CD4-positive, alpha-beta T cell treated with Interleukin-4 for 1 hour (primary cell): ENCODE measurements around the gene KRTAP16-1.
A peak's percentile ranks its signal among the peaks of the same experiment; 100 is the strongest.
"Not testable (repeated sequence)": the region's sequence is repeated elsewhere in the genome, so short reads cannot be mapped to it uniquely, and the experiment has no call there.

Experiments
- DNase-seq, 2 donors: peaks; one replicate each; pipeline ENCODE4 v3.0.0-alpha.2; 2020 to 2022

The KRTAP16-1 gene, protein sequence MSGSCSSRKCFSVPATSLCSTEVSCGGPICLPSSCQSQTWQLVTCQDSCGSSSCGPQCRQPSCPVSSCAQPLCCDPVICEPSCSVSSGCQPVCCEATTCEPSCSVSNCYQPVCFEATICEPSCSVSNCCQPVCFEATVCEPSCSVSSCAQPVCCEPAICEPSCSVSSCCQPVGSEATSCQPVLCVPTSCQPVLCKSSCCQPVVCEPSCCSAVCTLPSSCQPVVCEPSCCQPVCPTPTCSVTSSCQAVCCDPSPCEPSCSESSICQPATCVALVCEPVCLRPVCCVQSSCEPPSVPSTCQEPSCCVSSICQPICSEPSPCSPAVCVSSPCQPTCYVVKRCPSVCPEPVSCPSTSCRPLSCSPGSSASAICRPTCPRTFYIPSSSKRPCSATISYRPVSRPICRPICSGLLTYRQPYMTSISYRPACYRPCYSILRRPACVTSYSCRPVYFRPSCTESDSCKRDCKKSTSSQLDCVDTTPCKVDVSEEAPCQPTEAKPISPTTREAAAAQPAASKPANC

DNA sequence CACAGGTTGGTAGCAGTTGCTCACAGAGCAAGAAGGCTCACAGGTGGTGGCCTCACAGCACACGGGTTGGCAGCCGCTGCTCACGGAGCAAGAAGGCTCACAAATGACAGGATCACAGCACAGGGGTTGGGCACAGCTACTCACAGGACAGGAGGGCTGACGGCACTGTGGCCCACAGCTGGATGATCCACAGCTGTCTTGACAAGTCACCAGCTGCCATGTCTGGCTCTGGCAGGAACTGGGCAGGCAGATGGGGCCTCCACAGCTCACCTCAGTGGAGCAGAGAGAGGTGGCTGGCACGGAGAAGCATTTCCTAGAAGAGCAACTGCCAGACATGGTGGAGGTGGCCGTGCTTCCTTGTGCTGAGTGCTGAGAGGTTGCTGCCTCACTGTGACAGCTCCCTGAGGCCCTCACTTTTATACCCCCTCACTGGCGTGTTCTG is at the start of gene KRTAP16-1:
KRTAP16-1 (minus strand) TSS at position 392 of the 442 bp plus-strand sequence; CDS start at position 336, 56 bp downstream.
- peak; percentile 58 to 59 for DNase-seq

GRCh38 chr17:41354536-41354935 is 45.4 kb upstream of the KRTAP16-1 start:
- DNase-seq, result no peak

DNA sequence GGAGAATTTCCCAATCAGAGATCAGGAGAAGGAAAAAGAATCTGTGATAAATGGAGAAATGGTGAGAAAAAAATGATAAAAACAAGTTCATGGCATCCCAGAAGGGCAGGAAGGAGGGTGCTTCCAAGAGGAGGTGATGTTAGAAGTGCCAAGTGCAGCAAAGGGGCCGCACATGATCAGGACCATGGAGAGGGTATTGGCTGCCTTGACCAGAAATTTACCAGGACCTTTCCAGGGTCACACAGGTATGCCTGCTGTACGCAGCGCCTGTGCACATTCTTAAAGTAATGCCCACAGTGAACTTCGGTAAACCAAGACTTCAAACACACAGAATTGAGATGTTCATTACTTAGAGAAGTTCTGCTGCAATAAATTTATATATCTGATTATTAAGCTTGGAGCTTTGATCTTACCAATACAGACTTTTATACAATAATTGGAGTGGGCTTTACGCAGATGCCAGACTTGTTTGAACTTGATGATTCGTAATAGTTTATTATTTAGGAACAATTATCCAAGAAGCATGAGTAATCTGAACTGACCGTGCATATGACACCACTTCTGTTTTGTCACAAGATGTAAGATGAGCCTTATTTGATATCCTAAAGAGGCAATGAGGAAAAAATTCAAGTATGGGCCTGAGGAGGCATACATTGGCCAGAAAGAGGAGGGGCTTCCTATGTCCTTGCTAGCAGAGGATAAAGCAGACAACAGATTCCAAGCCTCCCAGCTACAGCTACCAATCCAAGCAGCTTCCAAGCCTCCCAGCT is 43.7 kb upstream of the KRTAP16-1 start:
- DNase-seq, result no peak

DNA sequence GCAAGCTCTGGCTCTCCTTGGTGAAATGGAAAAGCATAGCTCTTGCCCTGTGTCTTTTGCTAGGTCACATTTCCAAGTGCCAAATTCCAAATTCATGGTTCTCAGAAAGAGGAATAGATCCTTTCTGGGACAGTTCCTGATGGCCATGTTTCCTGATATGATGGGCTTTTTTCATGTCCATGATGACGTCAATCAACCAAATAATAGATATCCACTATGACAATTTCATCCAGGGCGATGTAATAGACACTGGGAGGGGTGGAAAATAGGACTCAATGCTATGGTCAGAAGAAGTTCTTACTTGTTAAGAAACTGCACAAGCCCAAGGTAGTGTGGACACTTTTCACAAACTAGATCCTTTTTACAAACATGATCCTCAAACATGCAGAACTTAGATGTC is 42.1 kb upstream of the KRTAP16-1 start:
- no peak for DNase-seq

DNA sequence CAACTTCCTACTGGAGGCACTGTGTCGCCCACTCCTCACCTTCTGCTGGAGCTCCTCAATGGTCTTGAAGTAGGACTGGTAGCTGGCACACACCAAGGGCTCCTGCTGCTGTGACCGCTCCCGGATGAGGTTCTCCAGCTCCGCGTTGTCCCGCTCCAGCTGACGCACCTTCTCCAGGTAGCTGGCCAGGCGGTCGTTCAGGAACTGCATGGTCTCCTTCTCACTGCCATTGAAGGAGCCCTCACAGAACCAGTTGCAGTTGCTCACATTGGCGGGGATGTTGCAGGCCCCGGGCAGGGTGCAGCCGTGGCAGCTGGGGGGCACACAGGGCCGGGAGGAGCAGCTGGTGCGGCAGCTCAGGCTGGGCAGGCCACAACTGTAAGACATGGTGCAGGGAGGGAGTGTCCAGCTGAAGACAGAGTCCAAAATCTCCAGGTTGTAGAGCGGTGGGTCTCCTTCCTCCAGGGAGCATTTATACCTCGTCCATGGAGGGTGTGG is 41.3 kb upstream of the KRTAP16-1 start, which contains the start of gene KRT33A:
KRT33A (minus strand) TSS at position 448 of the 498 bp plus-strand sequence; CDS start at position 387, 61 bp downstream.
- DNase-seq, result not testable (repeated sequence)

- DNase-seq, result no peak
Observed at GRCh38 chr17:41347869-41348760, 39.0 kb upstream of the KRTAP16-1 start.

DNA sequence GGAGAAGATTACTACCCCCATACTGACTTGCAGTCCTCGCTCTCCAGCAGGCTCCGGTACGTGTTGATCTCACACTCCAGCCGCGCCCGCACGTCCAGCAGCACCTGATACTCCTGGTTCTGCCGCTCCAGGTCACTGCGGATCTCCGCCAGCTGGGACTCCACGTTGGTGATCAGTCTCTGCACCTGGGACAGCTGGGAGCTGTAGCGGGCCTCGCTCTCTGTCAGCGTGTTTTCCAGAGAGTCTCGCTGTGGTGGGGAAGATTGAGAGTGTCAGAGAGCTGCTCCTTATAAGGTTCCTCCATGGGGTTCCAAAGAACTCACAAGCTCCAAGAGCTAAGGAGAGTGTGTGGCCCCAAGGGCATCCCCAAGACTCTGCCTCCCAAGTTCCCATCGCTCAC is 37.3 kb upstream of the KRTAP16-1 start:
- DNase-seq, result not testable (repeated sequence)

DNA sequence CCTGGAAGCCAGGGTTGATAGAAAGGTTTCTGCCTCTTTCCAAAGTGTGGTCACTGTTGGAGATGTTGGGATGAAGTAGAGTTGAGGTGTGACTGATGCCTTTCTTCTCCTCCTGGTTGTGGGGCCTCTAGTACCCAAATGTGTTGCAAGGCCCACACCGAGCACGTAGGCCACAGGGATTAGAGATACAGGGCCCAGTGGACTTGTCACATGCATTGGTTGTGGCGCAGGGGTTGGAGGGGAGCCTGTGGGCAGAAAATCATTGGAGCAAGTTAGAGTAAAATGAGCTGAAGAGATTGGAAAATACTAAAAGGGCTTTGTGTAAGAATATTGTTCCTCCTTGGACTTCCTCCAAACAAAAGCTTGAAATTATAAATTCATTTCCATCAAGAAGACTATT is 36.9 kb upstream of the KRTAP16-1 start:
- DNase-seq, result no peak

DNA sequence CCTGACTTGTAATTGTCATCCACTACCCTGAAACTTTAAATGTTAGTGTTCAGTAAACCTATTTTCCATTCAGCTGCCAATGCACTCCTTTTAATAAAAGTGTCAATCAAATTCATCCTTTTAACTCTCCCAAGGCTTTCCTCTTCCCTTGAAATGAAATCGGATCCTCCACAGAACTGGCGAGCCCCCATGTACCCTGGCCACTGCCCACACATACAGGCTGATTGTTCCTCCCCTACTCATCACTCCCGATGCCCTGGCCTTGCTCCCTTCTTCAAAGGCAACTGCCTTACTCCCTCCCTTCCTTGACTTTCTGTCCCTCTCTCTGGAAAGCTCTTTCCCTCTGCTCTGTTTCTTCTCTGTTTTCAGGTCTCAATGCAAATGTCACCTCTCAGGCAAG is 33.9 kb upstream of the KRTAP16-1 start:
- DNase-seq, result no peak

- DNase-seq, result peak; percentile 47 to 71
Observed at GRCh38 chr17:41340934-41341861, 32.1 kb upstream of the KRTAP16-1 start.

DNA sequence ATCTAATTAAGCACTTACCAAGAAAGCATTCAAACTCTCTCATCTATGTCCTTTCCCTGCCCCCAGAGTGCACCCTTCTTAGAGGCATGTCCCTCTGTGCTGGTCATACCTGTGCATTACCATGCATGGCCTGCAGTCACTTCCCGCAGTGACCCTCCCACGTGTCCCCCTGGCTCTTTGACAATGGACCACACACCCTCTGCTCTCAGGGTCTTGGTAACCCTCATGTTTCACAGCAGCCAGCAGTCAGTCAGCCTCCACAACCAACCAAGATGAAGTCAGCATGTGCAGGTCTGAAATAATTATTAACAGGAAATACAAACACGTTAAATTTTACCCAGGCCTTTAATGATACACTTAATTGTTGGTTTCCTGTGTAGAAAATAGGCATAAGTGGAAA is 31.4 kb upstream of the KRTAP16-1 start:
- peak in 1 of 2 donors; percentile 8 for DNase-seq

- DNase-seq, result no peak
Observed at GRCh38 chr17:41339571-41340172, 30.6 kb upstream of the KRTAP16-1 start.

DNA sequence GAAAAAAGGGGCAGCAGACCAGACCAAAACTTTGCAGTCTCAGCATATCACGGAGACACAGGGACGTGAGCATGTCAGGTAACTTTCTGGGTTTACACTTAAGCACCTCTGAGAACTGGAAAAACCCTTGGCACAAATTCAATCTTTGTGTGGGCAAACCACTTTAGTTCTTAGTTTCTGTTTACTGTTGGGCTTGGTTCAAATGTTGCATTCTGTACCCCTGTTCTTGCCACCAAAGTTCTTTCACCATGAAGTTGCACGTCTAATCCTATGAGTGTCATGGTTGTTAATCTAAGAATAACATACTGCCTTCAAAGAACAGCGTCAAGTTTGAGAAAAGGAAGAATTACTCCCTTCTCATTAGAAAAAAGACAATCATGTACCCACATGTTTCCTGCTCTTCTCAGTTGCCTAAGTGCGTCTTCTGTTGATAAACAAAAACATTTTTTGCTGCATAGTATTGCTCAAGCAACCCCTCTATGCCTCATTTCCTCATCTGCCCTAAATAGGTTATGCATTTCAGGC is 29.9 kb upstream of the KRTAP16-1 start:
- peak; percentile 52 to 87 for DNase-seq

GRCh38 chr17:41335747-41336146 is 26.6 kb upstream of the KRTAP16-1 start:
- no peak for DNase-seq

DNA sequence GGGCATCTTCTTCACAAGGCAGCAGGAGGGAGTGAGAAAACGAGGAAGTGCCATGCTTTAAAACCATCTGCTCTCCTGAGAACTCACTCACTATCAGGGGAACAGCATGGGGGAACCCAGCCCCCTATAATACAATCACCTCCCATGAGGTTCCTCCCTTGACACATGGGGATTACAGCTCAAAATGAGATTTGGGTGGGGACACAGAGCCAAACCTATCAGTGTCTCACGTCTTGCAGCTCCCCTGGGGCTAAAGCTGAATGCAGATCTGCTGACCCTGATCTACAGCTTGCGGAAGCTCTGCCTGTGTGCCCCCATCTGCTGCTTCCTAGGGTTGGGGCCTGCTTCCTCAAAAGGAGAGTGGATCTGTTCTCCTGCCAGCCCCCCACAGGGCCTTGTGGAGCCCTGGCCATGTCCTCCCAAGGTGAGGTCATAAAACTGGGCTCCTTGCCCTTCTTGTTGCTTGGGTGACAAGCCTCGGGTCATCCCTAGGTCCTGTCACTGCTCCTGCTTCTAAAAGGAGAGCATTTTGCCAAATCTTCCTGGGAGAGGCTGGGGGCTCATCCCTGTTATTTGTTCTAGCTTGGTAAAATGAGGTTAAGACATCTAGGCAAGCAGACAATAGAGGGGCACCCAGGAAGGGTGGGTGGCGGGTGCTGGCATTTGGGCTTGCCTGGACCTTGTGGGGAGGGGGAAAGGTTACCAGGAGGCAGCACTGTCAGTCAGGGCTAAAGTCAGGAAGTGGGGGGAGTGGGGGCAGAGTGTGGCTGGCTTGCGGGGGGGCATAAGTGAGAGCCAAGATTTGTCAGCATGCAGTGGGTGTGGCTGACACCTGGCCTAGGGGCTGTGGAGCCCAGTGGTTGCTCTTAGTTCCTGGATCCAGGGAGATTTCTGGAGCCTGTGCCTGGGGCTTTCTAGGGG is 25.5 kb upstream of the KRTAP16-1 start:
- peak in 1 of 2 donors; percentile 24 for DNase-seq

- no peak for DNase-seq
Observed at GRCh38 chr17:41333836-41334235, 24.7 kb upstream of the KRTAP16-1 start.

DNA sequence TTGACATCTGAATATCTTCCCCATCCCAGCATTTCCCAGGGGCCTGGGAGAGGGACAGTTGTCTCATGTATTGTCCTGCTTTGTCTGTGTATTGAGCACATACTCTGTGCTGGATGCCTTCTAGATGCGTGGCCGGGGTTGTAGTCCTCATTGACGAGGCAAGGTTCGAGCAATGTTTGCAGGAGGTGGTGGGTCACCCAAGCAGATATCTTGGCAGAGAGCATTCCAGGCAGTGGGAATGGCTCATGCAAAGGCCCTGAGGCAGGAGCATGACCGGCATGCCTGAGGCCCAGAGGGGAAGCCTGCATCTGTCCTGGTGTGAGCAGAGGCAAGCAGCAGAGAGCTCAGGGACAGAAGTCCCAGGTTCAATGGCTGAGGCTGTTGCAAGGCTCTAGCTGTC is 24.0 kb upstream of the KRTAP16-1 start:
- DNase-seq, result no peak

DNA sequence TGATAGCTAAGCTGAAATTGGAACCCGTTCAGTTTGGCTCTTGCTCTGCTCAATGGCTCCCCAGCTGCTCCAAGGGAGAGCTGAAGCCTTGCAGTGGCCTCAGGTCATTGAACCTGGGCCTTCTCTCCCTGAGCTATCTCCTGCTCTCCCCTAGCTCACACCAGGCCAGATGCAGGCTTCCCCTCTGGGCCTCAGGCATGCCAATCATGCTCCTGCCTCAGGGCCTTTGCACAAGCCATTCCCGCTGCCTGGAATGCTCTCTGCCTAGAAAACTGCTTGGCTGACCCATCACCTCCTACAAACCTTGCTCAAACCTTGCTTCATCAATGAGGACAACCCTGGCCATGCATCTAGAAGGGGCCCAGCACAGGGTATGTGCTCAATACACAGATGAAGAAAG is 23.1 kb upstream of the KRTAP16-1 start:
- DNase-seq, result no peak

- no peak for DNase-seq
Observed at GRCh38 chr17:41331606-41332005, 22.5 kb upstream of the KRTAP16-1 start.
